Stimulated activated CD8-positive, alpha-beta memory T cell treated with anti-CD3 and anti-CD28 coated beads, Interleukin-7, amount 100 ng/mL, for 48 hours (primary cell): ENCODE results near the gene SLC6A12.

ENCODE experiments used
- DNase-seq, 2 donors: peaks; one replicate each; pipeline ENCODE4 v3.0.0-alpha.2; 2020; ENCODE audit warnings: low read depth in 1 of 2; ENCODE audit errors: extremely low read depth in 1 of 2

Gene SLC6A12

GRCh38 chr12:145369-145960 lies 68.5 kb downstream of the SLC6A12 start:
- no peak for DNase-seq

DNA sequence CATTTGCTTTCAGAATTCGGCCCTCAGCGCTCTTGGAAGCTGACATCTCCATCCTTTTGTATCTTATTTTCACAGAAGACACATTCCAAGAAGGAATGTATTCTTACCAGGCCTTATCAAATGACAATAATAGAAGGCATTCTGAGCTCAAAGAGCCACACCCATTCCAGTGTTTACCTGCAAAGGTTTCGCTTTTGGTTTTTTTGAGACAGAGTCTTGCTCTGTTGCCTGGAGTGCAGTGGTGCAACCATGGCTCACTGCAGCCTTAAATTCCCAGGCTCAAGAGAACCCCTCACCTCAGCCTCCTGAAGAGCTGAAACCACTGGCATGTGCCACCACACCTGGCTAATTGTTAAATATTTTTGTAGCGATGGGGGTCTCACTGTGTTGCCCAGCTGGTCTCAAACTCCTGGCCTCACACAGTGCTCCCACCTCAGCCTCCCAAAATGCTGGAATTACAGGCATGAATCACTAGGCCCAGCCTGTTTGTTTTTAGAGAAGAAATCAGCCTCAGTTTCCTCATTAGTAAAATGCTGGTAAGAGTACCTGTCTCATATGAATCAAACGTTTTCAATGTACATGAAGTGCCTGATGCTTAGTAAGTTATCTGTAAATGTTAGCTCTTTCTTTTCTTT lies 69.2 kb downstream of the SLC6A12 start:
- no peak for DNase-seq

- no peak for DNase-seq
Observed at GRCh38 chr12:143964-144649, 69.8 kb downstream of the SLC6A12 start.

DNA sequence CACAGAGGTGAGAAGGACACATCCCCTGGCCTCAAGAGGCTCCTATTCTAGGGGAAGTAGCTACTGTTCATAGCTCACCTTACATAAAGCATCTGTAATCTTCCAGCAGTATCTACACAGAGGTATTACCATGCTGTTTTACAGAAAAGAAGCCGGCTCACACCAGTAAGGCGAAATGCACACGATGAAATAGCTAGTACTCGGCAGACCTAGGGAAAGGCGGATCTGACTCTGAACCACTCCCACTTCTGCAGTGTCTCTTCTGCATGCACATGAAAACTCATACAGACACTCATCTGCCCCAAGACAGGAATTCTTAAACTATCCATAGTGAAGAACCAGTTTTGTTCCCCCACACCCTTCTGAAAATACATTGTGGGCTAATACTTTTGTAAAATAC lies 73.8 kb downstream of the SLC6A12 start:
- DNase-seq, result no peak
